C4-2B (cell line): ENCODE results near the gene ATP13A3.

Source experiments
- ZFX ChIP-seq: fragments of 450-650 bp; IDR thresholded peaks from 2 replicates; pipeline ENCODE4 v1.6.1; 2017
- TF ChIP-seq, protein P1 (sequence below): fragments of 450-650 bp; conservative IDR thresholded peaks from 2 replicates; pipeline ENCODE4 v1.5.1; 2017; ENCODE audit warnings: mild to moderate bottlenecking

DNA sequence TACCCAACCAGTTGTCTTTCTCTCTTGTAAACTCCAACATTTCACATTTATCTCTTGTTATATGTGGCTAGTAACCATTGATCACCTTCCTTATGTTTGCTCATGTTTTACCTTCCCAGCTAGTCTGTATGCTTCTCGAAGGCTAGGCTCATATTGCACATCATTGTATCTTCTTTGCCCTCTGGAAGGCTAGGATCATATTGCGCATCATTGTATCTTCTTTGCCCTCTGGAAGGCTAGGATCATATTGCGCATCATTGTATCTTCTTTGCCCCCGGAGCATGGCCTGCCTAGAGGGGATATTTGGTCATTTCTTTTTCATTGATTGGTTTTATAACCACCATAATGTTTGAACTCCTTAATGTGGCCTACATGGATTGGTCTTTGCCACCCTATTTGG is 39.4 kb upstream of the ATP13A3 start:
- TF ChIP-seq, protein P1, sequence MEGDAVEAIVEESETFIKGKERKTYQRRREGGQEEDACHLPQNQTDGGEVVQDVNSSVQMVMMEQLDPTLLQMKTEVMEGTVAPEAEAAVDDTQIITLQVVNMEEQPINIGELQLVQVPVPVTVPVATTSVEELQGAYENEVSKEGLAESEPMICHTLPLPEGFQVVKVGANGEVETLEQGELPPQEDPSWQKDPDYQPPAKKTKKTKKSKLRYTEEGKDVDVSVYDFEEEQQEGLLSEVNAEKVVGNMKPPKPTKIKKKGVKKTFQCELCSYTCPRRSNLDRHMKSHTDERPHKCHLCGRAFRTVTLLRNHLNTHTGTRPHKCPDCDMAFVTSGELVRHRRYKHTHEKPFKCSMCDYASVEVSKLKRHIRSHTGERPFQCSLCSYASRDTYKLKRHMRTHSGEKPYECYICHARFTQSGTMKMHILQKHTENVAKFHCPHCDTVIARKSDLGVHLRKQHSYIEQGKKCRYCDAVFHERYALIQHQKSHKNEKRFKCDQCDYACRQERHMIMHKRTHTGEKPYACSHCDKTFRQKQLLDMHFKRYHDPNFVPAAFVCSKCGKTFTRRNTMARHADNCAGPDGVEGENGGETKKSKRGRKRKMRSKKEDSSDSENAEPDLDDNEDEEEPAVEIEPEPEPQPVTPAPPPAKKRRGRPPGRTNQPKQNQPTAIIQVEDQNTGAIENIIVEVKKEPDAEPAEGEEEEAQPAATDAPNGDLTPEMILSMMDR, result no peak
- TF ChIP-seq ZFX, result no peak
